ENCODE measurements around the gene COMMD3.

DNA sequence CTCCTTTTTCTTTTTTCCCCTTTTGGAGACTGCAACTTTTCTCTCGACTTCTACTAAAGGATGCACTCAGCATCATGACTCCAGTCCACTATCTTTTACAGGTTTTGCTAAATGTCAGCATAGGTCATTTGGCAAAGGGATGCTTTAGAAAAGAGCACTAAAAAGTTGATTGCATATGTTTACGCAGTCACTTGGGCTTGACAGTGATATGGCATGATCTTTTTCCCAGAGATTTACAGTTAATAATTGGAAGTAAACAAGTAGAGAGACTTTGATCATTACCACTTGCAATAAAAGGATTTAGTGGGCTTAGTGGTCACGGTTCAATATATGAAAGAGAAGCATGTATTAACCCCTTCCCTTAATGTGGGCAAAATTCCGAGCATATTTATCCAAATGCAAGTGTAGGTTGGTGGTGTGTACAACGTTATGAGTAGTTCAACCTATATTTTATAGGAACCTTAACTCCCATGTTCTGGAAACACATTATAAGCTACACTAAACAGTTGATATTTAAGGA lies 6.5 kb downstream of the COMMD3 start:
- TF ChIP-seq POLR2AphosphoS5 (IDR thresholded peaks at IDR 0.05; ENCODE audit: low read depth, low read length) (no peak), SIN3A (IDR thresholded peaks at IDR 0.05; ENCODE audit: borderline replicate concordance, insufficient read depth, low read depth, low read length) (no peak), TCF7L2 (IDR thresholded peaks at IDR 0.05; ENCODE audit: low read depth, low read length) (no peak)
- TF ChIP-seq, protein P1, sequence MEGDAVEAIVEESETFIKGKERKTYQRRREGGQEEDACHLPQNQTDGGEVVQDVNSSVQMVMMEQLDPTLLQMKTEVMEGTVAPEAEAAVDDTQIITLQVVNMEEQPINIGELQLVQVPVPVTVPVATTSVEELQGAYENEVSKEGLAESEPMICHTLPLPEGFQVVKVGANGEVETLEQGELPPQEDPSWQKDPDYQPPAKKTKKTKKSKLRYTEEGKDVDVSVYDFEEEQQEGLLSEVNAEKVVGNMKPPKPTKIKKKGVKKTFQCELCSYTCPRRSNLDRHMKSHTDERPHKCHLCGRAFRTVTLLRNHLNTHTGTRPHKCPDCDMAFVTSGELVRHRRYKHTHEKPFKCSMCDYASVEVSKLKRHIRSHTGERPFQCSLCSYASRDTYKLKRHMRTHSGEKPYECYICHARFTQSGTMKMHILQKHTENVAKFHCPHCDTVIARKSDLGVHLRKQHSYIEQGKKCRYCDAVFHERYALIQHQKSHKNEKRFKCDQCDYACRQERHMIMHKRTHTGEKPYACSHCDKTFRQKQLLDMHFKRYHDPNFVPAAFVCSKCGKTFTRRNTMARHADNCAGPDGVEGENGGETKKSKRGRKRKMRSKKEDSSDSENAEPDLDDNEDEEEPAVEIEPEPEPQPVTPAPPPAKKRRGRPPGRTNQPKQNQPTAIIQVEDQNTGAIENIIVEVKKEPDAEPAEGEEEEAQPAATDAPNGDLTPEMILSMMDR (IDR thresholded peaks at IDR 0.05) = no peak
- TF ChIP-seq, protein P2, sequence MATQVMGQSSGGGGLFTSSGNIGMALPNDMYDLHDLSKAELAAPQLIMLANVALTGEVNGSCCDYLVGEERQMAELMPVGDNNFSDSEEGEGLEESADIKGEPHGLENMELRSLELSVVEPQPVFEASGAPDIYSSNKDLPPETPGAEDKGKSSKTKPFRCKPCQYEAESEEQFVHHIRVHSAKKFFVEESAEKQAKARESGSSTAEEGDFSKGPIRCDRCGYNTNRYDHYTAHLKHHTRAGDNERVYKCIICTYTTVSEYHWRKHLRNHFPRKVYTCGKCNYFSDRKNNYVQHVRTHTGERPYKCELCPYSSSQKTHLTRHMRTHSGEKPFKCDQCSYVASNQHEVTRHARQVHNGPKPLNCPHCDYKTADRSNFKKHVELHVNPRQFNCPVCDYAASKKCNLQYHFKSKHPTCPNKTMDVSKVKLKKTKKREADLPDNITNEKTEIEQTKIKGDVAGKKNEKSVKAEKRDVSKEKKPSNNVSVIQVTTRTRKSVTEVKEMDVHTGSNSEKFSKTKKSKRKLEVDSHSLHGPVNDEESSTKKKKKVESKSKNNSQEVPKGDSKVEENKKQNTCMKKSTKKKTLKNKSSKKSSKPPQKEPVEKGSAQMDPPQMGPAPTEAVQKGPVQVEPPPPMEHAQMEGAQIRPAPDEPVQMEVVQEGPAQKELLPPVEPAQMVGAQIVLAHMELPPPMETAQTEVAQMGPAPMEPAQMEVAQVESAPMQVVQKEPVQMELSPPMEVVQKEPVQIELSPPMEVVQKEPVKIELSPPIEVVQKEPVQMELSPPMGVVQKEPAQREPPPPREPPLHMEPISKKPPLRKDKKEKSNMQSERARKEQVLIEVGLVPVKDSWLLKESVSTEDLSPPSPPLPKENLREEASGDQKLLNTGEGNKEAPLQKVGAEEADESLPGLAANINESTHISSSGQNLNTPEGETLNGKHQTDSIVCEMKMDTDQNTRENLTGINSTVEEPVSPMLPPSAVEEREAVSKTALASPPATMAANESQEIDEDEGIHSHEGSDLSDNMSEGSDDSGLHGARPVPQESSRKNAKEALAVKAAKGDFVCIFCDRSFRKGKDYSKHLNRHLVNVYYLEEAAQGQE (IDR thresholded peaks at IDR 0.05; ENCODE audit: insufficient read depth in 1 of 2, low read depth in 2 of 2, low read length in 1 of 2) = no peak
